K562 (cell line): ENCODE measurements around the gene ICAM1. TPM values are rescaled to one million over a fixed set of nuclear protein-coding genes. Genes with fewer than 3 reads are reported as not detected.

Experiments
- CREBBP ChIP-seq: IDR thresholded peaks from one replicate; pipeline ENCODE4 v1.6.1; 2012; ENCODE audit warnings: low read depth, mild to moderate bottlenecking, control low read depth, inconsistent platforms, low read length
- HDAC6 ChIP-seq: IDR thresholded peaks from 2 replicates; pipeline ENCODE4 v1.6.1; 2012; ENCODE audit warnings: low read depth, mild to moderate bottlenecking, control low read depth, inconsistent platforms, low read length, moderate library complexity
- MECOM ChIP-seq: fragments of 250-450 bp; sonication (Bioruptor Pico); IDR thresholded peaks from 2 replicates; pipeline ENCODE4 v1.8.0; 2022; ENCODE audit warnings: inconsistent platforms
- PHB ChIP-seq: fragments of 250-450 bp; sonication (Bioruptor Pico); IDR thresholded peaks from 2 replicates; pipeline ENCODE4 v1.5.0; 2021
- PTBP1 ChIP-seq: fragments of 200-400 bp; formaldehyde crosslinking; IDR thresholded peaks from 2 replicates; pipeline ENCODE4 v1.6.1; 2017; ENCODE audit warnings: low read depth, low read length
- SRSF1 ChIP-seq: fragments of 200-400 bp; formaldehyde crosslinking; IDR thresholded peaks from 2 replicates; pipeline ENCODE4 v1.6.1; 2017; ENCODE audit warnings: mild to moderate bottlenecking, low read depth, low read length, moderate library complexity
- SUPT5H ChIP-seq: fragments of 450-650 bp; IDR thresholded peaks from 2 replicates; pipeline ENCODE4 v1.6.1; 2016
- TCFL5 ChIP-seq: fragments of 250-450 bp; sonication (Bioruptor Pico); conservative IDR thresholded peaks from 2 replicates; pipeline ENCODE4 v1.6.1; 2021; ENCODE audit warnings: mild to moderate bottlenecking, moderate library complexity, matching md5 sums
- TEAD4 ChIP-seq, 2 experiments: sonication (generic) in 1 of 2; formaldehyde crosslinking in 1 of 2; IDR thresholded peaks; 2 replicates each; pipeline versions ENCODE4 v1.6.1 to v1.8.0; 2012 to 2022; ENCODE audit warnings: borderline replicate concordance in 1 of 2, inconsistent platforms in 1 of 2, low read length in 1 of 2, mild to moderate bottlenecking in 1 of 2, missing genetic modification reagents in 1 of 2
- ZNF133 ChIP-seq: fragments of 250-450 bp; sonication (Bioruptor Pico); IDR thresholded peaks from 2 replicates; pipeline ENCODE4 v1.4.0; 2020; ENCODE audit warnings: mild to moderate bottlenecking
- ZNF224 ChIP-seq: sonication (generic); formaldehyde crosslinking; IDR thresholded peaks from 2 replicates; pipeline ENCODE4 v1.8.0; 2022; ENCODE audit warnings: mild to moderate bottlenecking, missing genetic modification reagents
- ZNF239 ChIP-seq: fragments of 250-450 bp; sonication (Bioruptor Pico); IDR thresholded peaks from 2 replicates; pipeline ENCODE4 v1.4.0; 2020; ENCODE audit warnings: mild to moderate bottlenecking
- ZNF324 ChIP-seq: fragments of 250-450 bp; sonication (Bioruptor Pico); IDR thresholded peaks from 2 replicates; pipeline ENCODE4 v1.4.0; 2020; ENCODE audit warnings: mild to moderate bottlenecking
- ZNF408 ChIP-seq: fragments of 250-450 bp; sonication (Bioruptor Pico); IDR thresholded peaks from 2 replicates; pipeline ENCODE4 v1.4.0; 2020; ENCODE audit warnings: low read depth, mild to moderate bottlenecking, moderate library complexity
- ZNF644 ChIP-seq: fragments of 200-800 bp; sonication (Bioruptor generic); IDR thresholded peaks from 2 replicates; pipeline ENCODE4 v1.6.1; 2016; ENCODE audit warnings: low read depth, missing genetic modification characterization, missing compliant biosample characterization
- polyA plus RNA-seq, 8 experiments: library from polyadenylated mRNA; depleted of rRNA in 4 of 8; stranded (reverse) in 5 of 8; unstranded in 3 of 8; fragments of >200 nt; fragmentation: Nextera tagmentation in 2 of 8; fragmentation: Illumina TruSeq in 1 of 8; extraction: Ambion mirVana in 2 of 8; extraction: Trizol in 1 of 8; gene quantifications; 2 replicates each; pipeline versions ENCODE4 v1.2.1 to v1.2.3, GENCODE V29; 2011 to 2014; ENCODE audit warnings: inconsistent platforms in 1 of 8, missing spikeins in 1 of 8
- total RNA-seq, 7 experiments: library from RNA; depleted of rRNA in 6 of 7; stranded (reverse); fragments of >200 nt in 6 of 7; fragmentation: Illumina TruSeq in 2 of 7; extraction: Trizol in 2 of 7; gene quantifications; 2 replicates each; pipeline versions ENCODE4 v1.2.1 to v1.2.3, GENCODE V29; 2011 to 2021; ENCODE audit warnings: low replicate concordance in 1 of 7
- TF ChIP-seq, protein P1 (sequence below): sonication (generic); formaldehyde crosslinking; IDR thresholded peaks from 2 replicates; pipeline ENCODE4 v1.8.0; 2023; ENCODE audit warnings: mild to moderate bottlenecking, missing genetic modification reagents
- TF ChIP-seq, protein P2 (sequence below): sonication (generic); formaldehyde crosslinking; IDR thresholded peaks from 2 replicates; pipeline ENCODE4 v1.9.0; 2022; ENCODE audit warnings: mild to moderate bottlenecking, missing genetic modification reagents
- TF ChIP-seq, protein P3 (sequence below): sonication (generic); formaldehyde crosslinking; IDR thresholded peaks from 2 replicates; pipeline ENCODE4 v1.8.1; 2023; ENCODE audit warnings: mild to moderate bottlenecking, missing genetic modification reagents

ICAM1 gene
- total and polyA plus RNA-seq, 9 of the 15 experiments (the other 6 are each of a cell fraction or from before 2014, with no cell fraction given), result 2.3 to 24.4 (median 13.4) TPM

DNA sequence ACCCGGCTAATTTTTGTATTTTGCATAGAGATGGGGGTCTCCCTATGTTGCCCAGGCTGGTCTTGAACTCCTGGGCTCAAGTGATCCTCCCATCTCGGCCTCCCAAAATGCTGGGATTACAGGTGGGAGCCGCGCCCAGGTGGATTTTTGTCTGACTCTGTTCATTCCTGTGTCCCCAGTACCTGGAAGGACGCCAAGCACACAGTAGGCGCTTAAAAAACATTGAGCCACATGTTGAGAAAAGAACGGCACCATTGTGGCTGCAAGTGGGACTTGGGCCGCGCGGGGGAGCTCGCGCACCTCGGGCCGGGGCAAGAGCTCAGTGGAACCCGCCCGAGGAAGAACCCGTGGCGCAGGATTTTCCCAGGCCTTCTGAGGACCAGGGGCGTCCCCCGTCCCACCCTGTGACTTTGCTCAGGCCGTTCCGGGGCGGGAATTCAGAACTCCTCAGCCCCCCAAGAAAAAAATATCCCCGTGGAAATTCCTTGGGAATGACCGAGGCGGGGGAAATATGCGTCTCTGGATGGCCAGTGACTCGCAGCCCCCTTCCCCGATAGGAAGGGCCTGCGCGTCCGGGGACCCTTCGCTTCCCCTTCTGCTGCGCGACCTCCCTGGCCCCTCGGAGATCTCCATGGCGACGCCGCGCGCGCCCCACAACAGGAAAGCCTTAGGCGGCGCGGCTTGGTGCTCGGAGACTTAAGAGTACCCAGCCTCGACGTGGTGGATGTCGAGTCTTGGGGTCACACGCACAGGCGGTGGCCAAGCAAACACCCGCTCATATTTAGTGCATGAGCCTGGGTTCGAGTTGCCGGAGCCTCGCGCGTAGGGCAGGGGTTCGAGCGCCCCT, 1.4 kb upstream of the ICAM1 start (continued):
- TF ChIP-seq, protein P1, sequence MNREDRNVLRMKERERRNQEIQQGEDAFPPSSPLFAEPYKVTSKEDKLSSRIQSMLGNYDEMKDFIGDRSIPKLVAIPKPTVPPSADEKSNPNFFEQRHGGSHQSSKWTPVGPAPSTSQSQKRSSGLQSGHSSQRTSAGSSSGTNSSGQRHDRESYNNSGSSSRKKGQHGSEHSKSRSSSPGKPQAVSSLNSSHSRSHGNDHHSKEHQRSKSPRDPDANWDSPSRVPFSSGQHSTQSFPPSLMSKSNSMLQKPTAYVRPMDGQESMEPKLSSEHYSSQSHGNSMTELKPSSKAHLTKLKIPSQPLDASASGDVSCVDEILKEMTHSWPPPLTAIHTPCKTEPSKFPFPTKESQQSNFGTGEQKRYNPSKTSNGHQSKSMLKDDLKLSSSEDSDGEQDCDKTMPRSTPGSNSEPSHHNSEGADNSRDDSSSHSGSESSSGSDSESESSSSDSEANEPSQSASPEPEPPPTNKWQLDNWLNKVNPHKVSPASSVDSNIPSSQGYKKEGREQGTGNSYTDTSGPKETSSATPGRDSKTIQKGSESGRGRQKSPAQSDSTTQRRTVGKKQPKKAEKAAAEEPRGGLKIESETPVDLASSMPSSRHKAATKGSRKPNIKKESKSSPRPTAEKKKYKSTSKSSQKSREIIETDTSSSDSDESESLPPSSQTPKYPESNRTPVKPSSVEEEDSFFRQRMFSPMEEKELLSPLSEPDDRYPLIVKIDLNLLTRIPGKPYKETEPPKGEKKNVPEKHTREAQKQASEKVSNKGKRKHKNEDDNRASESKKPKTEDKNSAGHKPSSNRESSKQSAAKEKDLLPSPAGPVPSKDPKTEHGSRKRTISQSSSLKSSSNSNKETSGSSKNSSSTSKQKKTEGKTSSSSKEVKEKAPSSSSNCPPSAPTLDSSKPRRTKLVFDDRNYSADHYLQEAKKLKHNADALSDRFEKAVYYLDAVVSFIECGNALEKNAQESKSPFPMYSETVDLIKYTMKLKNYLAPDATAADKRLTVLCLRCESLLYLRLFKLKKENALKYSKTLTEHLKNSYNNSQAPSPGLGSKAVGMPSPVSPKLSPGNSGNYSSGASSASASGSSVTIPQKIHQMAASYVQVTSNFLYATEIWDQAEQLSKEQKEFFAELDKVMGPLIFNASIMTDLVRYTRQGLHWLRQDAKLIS (CRISPR knock-in tag), result no peak
- no peak for TF ChIP-seq ZNF239 (CRISPR knock-in tag)
- TF ChIP-seq, protein P2, sequence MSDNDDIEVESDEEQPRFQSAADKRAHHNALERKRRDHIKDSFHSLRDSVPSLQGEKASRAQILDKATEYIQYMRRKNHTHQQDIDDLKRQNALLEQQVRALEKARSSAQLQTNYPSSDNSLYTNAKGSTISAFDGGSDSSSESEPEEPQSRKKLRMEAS (CRISPR knock-in tag), result peak; percentile 65
- TF ChIP-seq TCFL5 (CRISPR knock-in tag), result no peak
- no peak for TF ChIP-seq ZNF408
- TF ChIP-seq PTBP1, result no peak
- TF ChIP-seq, protein P3, sequence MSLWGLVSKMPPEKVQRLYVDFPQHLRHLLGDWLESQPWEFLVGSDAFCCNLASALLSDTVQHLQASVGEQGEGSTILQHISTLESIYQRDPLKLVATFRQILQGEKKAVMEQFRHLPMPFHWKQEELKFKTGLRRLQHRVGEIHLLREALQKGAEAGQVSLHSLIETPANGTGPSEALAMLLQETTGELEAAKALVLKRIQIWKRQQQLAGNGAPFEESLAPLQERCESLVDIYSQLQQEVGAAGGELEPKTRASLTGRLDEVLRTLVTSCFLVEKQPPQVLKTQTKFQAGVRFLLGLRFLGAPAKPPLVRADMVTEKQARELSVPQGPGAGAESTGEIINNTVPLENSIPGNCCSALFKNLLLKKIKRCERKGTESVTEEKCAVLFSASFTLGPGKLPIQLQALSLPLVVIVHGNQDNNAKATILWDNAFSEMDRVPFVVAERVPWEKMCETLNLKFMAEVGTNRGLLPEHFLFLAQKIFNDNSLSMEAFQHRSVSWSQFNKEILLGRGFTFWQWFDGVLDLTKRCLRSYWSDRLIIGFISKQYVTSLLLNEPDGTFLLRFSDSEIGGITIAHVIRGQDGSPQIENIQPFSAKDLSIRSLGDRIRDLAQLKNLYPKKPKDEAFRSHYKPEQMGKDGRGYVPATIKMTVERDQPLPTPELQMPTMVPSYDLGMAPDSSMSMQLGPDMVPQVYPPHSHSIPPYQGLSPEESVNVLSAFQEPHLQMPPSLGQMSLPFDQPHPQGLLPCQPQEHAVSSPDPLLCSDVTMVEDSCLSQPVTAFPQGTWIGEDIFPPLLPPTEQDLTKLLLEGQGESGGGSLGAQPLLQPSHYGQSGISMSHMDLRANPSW (CRISPR knock-in tag), result peak; percentile 46; the same call in 1 of the 2 replicates
- TF ChIP-seq HDAC6, result no peak
- TF ChIP-seq TEAD4 (IDR thresholded peaks at IDR 0.05; ENCODE audit: low read length), result no peak
- no peak for TF ChIP-seq TEAD4 (CRISPR knock-in tag; IDR thresholded peaks at IDR 0.05; ENCODE audit: borderline replicate concordance)
- no peak for TF ChIP-seq CREBBP
- no peak for TF ChIP-seq PHB (CRISPR knock-in tag)
- no peak for TF ChIP-seq ZNF644 (tag)
- TF ChIP-seq SRSF1, result no peak
- no peak for TF ChIP-seq ZNF324 (CRISPR knock-in tag)
- TF ChIP-seq ZNF133 (CRISPR knock-in tag), result no peak
- TF ChIP-seq ZNF224, result no peak
- TF ChIP-seq MECOM (CRISPR knock-in tag), result no peak
- TF ChIP-seq SUPT5H, result no peak
